OCI-M2 (cell line): ENCODE measurements around the gene QRSL1.
"Not testable (repeated sequence)": the region's sequence is repeated elsewhere in the genome, so short reads cannot be mapped to it uniquely, and the experiment has no call there.

Experiments used
- DNase-seq: peaks from one replicate; lab custom pipeline; 2025; ENCODE audit not compliant: unreplicated experiment; lab: John Stamatoyannopoulos, UW

The QRSL1 gene

GRCh38 chr6:106674541-106675229, 45.3 kb downstream of the QRSL1 start:
- DNase-seq = no peak

GRCh38 chr6:106677282-106677681, 47.9 kb downstream of the QRSL1 start:
- DNase-seq = no peak

- no peak for DNase-seq
Observed at GRCh38 chr6:106684011-106684410, 54.6 kb downstream of the QRSL1 start.

GRCh38 chr6:106685833-106686232, 56.5 kb downstream of the QRSL1 start:
- no peak for DNase-seq

GRCh38 chr6:106688177-106688951, 59.0 kb downstream of the QRSL1 start:
- no peak for DNase-seq

- DNase-seq = no peak
Observed at GRCh38 chr6:106692112-106692818, 62.9 kb downstream of the QRSL1 start.

- DNase-seq = no peak
Observed at GRCh38 chr6:106692819-106693208, 63.4 kb downstream of the QRSL1 start.

GRCh38 chr6:106693418-106693817, 64.0 kb downstream of the QRSL1 start:
- DNase-seq = no peak

- DNase-seq = no peak
Observed at GRCh38 chr6:106694343-106694742, 65.0 kb downstream of the QRSL1 start.

- DNase-seq = no peak
Observed at GRCh38 chr6:106700581-106700980, 71.2 kb downstream of the QRSL1 start.

GRCh38 chr6:106701201-106701600, 71.8 kb downstream of the QRSL1 start:
- DNase-seq = not testable (repeated sequence)

GRCh38 chr6:106702046-106702445, 72.7 kb downstream of the QRSL1 start:
- no peak for DNase-seq

- DNase-seq = no peak
Observed at GRCh38 chr6:106702451-106703110, 73.2 kb downstream of the QRSL1 start.

GRCh38 chr6:106704327-106704726, 74.9 kb downstream of the QRSL1 start:
- no peak for DNase-seq

GRCh38 chr6:106705156-106705555, 75.8 kb downstream of the QRSL1 start:
- DNase-seq = no peak

- DNase-seq = no peak
Observed at GRCh38 chr6:106710580-106710979, 81.2 kb downstream of the QRSL1 start.

- DNase-seq = no peak
Observed at GRCh38 chr6:106714281-106714680, 84.9 kb downstream of the QRSL1 start.

- no peak for DNase-seq
Observed at GRCh38 chr6:106715922-106716321, 86.5 kb downstream of the QRSL1 start.

GRCh38 chr6:106716966-106717365, 87.6 kb downstream of the QRSL1 start:
- DNase-seq = no peak
